HG02642 (cell line): ENCODE results near the gene CCDC178.
"Not testable (repeated sequence)": the region's sequence is repeated elsewhere in the genome, so short reads cannot be mapped to it uniquely, and the experiment has no call there.

ENCODE experiments used
- ATAC-seq: cut with Tn5 transposase; IDR thresholded peaks from one replicate; pipeline ENCODE4 v1.9.1; 2021; ENCODE audit warnings: mild to moderate bottlenecking; ENCODE audit not compliant: unreplicated experiment, poor library complexity

The CCDC178 gene

DNA sequence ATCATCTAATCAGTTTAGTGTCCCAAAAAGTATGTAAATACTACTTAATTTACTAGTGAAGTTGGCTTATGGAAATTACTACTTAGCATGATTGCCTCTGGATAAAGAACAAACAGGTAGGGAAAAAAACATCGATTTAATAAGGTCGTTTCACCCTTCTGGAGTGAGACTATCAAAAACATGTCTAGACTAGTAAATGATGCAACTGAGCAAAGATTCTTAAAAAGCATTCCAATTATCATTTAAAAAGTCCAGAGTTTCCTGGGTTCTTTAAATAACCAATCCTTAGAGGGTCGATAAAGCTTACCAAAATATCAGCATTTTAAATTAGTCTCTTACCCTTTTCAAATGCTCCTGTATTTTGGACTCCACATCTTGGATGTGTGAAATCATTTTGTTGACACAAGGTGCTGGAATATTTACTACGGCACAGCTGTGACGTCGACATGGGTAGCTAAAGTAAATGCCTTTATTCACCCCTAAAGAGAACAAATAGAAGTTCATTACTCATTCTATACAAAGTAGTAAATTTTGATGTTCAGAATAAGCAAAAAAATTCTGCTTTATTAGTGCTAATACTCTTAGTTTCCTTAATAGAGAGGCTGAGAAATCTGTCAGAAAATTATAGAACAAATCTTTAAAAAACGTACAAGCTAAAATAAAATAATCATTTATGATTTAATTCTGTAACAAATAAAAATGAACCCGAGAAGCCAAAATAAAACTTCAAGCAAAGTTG, 70.6 kb downstream of the CCDC178 start:
- no peak for ATAC-seq

DNA sequence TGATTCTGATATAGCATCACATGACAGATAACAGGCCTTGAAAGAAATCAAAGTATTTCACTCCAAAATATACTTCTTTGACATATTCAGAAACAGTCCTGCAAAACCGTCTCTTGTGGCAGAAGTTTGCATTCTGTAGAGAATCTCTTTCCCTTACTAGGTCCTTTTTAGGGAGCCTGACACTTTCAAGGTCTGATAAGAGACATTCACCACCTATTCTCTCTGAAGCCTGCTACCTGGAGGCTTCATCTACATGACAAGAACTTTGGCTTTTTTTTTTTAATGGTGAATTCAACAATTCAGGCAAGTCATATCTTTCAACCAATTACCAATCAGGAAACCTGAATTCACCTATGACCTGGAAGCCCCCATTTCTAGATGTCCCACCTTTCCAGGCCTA, 83.8 kb downstream of the CCDC178 start:
- no peak for ATAC-seq

DNA sequence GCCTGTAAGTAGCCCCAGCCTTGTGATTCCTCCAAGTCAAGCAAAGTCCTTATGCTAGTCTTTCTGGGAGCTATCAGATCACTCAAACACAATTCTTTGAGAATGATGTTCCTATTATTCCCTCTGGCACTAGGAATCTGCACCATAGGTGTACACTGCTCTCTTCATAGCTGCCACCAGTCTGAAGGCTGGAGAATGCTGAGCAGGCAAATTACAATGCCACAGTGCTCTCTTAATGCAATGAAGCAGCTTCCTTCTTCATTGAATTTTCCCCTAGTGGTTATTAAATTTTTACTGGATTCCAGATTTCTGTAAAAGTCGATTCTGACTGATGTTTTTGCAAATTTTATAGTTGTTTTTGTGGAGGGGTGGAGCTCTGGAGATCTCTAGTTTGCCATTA, 84.8 kb downstream of the CCDC178 start:
- ATAC-seq, result no peak

DNA sequence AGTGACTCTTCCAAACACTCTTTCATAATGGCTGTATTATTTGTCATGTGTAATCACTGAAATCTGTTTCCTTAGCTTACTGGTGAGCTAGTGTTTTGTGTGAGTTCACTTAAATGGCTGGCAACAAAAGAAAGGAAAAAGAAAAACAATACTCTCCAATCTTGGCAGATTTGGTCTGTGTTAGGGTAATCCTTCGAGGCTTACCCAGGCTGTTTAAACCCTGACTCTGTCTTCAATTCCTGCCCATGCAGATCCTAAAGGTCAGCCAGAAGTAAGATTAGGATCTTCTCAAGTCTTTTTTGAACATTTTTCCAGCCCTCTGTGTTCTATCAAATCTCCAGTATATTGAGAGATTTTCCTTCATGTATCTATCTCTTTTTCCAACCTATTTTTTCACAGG, 85.3 kb downstream of the CCDC178 start:
- ATAC-seq, result no peak

DNA sequence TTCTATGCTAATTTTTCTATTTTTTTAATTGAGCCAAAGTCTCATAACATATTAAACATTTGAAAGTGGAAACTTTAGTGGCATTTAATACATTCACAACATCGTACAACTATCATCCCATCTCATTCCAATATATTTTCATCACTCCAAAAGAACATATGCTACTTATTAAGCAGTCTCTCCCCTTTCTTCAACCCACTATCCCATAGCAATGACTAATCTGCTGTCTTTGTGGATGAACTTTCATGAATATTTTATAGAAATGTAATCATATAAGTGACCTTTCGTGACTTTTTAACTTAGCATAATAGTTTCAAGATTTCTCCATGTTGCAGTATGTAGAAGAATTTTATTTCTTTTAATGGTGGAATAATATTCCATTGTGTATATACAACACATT, 90.3 kb downstream of the CCDC178 start:
- ATAC-seq, result no peak

DNA sequence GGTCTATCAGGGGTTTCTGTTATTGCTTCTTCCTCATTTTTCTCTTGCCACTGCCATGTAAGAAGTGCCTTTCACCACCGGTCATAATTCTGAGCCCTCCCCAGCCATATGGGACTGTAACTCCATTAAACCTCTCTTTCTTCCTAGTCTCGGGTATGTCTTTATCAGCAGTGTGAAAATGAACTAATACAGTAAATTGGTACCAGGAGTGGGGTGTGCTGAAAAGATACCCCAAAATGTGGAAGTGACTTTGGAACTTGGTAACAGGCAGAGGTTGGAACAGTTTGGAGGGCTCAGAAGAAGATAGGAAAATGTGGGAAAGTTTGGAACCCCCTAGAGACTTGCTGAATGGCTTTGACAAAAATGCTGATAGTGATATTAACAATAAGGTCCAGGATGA, 100.8 kb downstream of the CCDC178 start:
- not testable (repeated sequence) for ATAC-seq

DNA sequence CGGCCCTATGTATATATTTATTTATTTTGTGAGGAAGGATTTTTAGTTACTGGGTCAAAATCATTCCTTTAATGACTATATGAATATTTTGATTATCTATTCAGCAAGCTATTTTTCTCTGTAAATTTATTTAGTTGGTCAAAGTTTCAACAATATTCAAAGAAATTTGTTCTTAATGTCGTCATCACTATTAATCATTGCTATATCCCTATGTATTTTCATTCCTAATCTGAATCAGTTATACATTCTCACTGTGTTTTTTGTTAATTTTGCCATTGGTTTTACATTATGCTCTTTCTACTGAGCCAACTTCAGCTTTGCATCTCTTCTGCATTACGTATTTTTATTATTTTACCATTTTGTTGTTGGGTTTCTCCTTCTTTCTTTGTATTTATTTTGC, 105.7 kb downstream of the CCDC178 start:
- no peak for ATAC-seq

DNA sequence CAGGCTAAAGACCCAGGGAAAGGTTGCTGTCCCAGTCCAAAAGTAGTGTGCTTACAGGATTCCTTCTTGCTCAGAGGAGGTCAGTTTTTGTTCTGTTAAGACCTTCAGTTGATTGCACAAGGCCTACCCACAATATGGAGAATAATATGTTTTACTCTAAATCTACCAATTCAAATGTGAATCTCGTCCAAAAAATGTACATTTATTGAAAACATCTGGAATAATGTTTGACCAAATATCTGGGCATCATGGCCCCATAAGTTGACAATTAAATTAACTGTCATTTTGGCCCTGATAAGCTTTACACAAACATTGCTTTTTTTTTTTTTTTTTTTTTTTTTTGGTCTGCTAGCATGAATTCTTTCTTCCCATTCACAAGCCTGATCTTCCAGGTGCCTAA, 109.8 kb downstream of the CCDC178 start:
- ATAC-seq, result no peak

DNA sequence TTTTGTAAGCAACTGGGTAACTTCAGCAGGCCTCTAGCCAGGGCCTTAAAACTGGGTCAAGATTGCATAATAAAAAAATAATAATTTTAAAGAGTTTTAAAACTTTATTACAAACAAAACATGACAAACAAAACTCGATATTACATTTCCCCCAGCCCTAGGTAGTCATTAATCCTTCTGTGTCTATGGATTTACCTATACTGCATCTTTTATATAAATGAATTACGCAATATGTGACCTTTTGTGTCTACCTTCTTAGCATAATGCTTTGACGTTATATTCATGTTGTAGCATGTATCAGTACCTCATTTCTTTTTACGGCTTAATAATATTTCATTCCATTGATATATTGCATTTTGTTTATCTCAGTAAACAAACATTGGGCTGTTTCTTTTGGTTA, 113.5 kb downstream of the CCDC178 start:
- no peak for ATAC-seq

DNA sequence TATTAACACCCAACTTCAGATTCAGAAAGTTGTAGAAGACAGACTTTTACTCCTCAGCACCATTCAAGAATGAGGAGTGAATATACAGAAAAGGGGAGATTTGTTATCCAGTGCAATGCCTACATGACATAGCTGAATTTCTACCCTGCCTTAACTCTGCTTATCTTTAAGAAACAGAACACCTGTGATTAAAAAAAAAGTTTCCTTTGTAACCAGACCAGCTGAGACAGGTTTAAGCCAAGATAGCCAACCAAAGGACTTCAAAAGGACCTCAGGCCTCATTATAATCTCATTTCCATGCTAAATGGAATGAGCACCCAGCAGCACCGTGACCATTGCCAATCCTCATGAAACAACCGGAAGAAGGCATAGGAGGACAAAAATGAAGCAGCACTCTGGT, 122.9 kb downstream of the CCDC178 start:
- ATAC-seq, result no peak

DNA sequence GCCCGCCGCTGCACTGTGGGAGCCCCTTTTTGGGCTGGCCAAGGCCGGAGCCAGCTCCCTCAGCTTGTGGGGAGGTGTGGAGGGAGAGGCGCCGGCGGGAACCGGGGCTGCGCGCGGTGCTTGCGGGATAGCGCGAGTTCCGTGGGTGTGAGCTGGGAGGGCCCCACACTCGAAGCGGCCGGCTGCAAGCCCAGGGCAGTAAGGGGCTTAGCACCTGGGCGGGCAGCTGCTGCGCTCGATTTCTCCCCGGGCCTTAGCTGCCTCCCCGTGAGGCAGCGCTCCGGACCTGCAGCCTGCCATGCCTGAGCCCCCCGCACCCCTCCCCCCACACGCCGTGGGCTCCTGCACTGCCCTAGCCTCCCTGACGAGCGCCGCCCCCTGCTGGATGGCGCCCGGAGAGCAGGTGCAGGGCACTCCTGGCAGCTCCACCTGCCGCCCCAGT, 124.4 kb downstream of the CCDC178 start:
- ATAC-seq, result no peak

DNA sequence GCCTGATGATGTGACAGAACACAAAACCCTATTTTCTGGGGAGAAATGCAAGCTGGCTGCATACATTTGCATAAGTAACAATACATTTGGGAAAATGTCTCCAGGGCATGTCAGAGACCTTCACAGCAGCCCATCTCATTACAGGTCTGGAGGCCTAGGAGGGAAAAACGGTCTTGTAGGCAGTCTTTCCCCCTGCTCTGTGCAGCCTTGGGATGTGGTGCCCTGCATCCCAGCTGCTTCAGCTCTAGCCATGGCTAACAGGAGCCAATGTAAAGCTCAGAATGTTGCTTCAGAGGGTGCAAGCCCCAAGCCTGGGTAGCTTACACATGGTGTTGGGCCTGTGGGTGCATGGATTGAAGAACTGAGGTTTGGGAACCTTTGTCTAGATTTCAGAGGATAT, 133.0 kb downstream of the CCDC178 start:
- no peak for ATAC-seq

DNA sequence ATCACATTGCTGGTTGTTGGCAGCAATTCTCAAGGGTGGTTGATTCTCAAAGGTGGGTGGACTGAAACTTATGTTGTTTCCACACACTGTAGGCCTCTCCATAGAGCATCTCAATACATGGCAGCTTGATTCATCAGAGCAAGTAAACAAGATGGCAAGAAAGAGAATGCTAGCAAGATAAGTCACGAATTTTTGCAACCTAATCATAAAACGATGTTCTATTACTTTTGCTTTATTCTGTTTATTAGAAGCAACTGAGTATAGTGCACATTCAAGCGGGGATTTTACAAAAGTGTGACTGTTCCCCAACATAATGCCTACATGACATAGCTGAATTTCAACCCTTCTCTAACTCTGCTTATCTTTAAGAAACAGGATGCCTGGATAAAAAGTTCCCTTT, 136.2 kb downstream of the CCDC178 start:
- no peak for ATAC-seq

DNA sequence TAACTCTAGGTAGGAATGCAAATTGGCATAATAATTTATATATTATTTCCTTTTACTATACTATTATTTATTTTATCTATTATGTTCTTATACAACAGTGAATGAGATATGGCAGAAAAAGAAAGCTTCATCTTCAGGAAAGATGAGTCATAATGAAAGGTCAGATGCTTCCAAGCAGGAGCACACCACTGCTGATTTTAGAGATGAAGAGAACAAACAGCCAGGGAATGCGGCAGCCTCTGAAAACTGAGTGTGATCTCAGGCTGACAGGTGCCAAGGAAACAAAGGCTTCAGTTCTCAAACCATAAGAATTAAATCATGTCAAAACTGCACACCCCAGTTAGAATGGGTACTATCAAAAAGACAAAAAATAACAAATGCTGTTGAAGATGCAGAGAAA, 149.0 kb downstream of the CCDC178 start:
- no peak for ATAC-seq

DNA sequence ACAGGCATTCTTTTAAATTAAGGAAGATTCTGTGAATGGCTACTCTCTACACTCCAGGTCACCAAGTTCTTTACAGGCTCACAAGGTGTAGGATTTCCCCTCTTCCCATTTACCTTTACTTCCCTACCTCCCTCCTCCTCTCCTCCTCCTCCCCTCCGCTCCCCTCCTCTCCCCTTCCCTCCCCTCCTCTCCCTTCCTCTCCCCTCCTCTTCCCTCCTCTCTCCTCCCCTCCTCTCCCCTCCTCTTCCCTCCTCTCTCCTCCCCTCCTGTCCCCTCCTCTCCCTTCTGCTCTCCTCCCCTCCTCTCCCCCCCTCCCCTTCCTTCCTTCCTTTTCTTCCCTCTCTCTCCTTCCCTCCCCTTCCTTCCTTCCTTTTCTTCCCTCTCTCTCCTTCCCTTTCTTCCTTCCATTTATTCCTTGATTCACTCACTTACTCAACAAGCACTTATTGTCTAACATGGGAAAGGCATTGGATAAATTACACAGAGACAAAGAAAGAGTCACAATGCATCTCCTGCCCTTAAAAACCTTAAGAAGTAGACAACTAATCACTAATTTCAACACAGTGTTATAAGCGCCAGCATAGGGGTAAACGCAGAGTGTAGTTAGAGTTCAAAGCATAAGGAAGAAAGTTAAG, 152.3 kb downstream of the CCDC178 start:
- no peak for ATAC-seq

DNA sequence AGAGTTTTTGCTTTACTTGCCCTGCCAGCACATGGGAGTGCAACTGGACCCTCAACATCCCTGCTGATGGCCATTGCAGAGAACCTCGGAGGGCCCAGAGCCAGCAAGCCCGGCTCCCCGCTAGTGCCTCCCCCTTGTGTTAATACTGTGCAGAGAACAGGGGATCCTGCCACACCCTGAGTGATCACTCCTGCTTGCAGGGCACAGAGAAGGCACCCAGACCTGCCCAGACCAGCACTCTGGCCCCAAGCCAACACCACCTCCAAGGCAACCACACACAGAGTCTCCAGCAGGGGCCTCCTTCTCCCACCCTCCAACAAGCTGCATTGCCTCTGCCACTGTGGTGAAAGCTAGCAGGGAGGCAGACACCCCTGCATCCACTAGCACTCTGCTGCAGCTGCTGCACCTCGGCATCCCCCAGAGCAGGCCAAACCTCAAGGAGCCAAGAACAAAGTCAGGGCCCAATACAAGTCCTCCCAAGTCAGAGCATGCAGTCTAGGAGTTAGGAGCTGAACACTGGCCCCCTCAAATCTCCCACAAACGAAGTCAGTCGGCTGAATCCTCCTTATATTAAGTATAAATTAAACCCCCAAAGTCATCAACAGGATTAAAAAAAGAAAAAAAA, 157.7 kb downstream of the CCDC178 start:
- ATAC-seq, result no peak

DNA sequence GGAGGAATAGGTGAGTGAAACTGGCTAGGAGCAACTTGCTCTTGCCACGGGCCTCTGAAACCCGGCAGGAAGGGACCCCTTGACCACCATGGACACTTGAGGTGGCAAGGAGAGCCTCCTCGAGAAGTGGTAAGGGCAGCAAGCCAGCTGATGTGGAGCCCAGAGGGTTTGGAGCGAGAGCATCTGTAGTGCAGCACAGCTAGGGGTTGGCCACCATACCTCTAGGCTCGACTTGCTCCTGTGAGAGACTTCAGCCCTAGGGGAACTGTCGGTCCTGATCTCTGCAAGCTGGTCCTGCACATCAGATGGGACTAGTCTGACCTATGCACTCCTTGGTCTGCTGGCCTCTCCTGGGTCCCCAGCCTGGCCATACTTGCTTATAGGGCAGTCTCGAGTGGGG, 158.4 kb downstream of the CCDC178 start:
- ATAC-seq, result no peak

DNA sequence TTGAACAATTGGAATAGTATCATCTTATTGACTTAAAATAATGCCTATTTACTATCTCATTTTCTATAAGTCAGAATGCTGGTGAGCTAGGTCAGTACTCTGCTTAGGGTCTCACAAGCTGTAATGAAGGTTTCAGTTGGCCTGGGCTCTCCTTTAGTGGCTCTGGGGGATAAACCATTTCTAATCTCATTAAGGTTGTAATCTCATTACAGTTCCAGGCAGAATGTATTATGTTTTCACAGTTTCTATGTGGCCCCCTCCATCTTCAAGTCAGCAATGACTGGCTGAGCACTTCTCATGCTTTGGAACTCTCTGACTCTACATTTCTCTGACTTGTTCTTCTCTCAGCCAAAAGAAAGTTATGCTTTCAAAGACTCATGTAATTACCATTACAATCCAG, 163.1 kb downstream of the CCDC178 start:
- no peak for ATAC-seq

DNA sequence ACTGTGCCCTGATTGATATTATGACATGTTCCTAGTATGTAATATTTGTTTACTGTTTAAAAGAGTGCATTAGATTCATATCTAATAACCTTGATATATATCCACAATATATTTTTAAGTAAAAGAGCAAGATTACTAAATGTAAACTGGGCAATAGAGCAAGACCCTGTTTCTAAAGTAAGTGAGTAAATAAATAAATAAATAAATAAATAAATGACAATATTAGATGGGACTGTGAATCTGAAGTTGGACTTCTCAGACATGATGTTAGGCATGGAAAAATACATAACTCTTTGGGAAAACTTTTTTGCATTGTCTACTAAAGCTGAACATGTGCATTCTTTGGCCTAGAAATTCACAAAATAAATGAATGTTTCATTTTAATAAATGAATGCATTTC, 164.7 kb downstream of the CCDC178 start:
- no peak for ATAC-seq

DNA sequence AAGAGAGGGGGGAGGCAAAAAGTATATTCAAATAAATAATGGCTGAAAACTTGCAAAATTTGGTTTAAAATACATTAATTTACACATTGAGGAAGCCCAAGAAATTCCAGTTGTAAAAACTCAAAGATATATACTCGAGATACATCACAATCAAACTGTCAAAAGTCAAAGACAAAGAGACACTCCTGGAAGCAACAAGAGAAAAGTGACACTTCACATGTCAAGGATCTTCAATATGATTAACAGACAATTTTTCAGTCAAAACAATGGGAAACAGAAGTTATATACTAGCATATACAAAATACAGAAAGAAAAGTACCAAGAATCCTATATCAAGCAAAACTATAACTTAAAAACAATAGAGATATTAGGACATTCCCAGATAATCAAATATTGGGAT, 170.2 kb downstream of the CCDC178 start:
- ATAC-seq, result no peak

DNA sequence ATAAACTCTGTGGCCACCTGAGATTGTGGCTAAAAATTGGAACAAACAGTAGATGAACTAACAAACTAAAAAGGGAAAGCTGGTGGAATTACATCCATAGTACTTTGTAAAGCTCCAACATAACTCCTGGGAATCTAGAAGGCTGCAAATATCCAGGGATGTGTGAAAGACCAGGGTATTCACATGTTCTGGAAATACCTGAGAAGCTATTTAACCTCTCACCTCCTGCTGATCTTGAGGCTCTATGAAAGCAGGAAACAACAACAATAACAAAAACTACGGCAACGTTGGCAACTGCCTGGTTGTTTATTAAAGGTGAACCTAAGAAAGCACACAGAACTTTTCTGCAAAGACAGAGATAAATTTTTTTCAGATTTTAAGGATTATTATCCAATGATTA, 171.3 kb downstream of the CCDC178 start:
- no peak for ATAC-seq

DNA sequence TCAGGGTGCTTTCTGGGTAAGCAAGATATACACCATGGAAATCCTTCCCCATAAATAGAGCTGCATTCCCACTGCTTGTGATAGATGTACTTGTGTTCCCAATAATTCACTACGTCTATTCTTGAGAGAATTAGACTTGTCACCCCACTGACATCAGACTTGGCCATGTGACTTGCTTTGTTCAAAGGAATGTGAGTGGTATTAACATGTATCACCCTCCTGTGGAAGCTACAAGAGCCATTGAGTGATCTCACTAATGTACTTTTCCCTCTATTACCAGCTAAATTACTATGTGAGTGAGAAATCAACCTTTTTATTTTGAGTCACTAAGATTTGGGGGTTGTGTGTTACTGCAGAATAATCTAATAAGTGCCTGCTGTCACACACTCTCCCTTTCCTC, 176.0 kb downstream of the CCDC178 start:
- no peak for ATAC-seq
